Keratinocyte (primary cell): ENCODE measurements around the gene PDK1. TPM values are rescaled to one million over a fixed set of nuclear protein-coding genes. Genes with fewer than 3 reads are reported as not detected.

Experiments used
- DNase-seq: peaks from one replicate; pipeline ENCODE4 v3.0.0-alpha.2; 2011; ENCODE audit warnings: low read depth, missing footprints, low spot score
- FAIRE-seq: peaks from 2 replicates; lab custom pipeline; 2011; peaks lifted over from hg19 to GRCh38; lab: Jason Lieb, UNC
- H2AFZ ChIP-seq: 2 replicates; pipeline ENCODE4 v1.6.0; 2012; ENCODE audit warnings: low read length, control low read depth, inconsistent platforms; ENCODE audit not compliant: control insufficient read depth
- H3K27ac ChIP-seq: 2 replicates; pipeline ENCODE4 v1.5.1; 2011; ENCODE audit warnings: low read length; ENCODE audit not compliant: control insufficient read depth, insufficient read depth
- H3K27me3 ChIP-seq: 3 replicates; pipeline ENCODE4 v1.6.0; 2011; ENCODE audit warnings: low read length; ENCODE audit not compliant: control insufficient read depth, insufficient read depth; ENCODE audit errors: extremely low read depth
- H3K36me3 ChIP-seq, 2 experiments: 2 replicates in 1 of 2; 3 replicates in 1 of 2; pipeline ENCODE4 v1.5.1; 2011; ENCODE audit warnings: low read length in 2 of 2, mild to moderate bottlenecking in 1 of 2; ENCODE audit not compliant: control insufficient read depth in 2 of 2, insufficient read depth in 2 of 2; ENCODE audit errors: extremely low read depth in 1 of 2
- H3K4me1 ChIP-seq: 3 replicates; pipeline ENCODE4 v1.5.1; 2011; ENCODE audit warnings: low read length; ENCODE audit not compliant: control insufficient read depth, insufficient read depth; ENCODE audit errors: extremely low read depth
- H3K4me2 ChIP-seq: 3 replicates; pipeline ENCODE4 v1.6.0; 2011; ENCODE audit warnings: low read depth, low read length; ENCODE audit not compliant: control insufficient read depth, insufficient read depth; ENCODE audit errors: extremely low read depth
- H3K4me3 ChIP-seq, 3 experiments: fragments of 200-600 bp in 1 of 3; sonication (generic) in 1 of 3; 2 replicates in 2 of 3; 3 replicates in 1 of 3; pipeline ENCODE4 v1.5.1; 2011 to 2016; ENCODE audit warnings: low read length in 3 of 3, mild to moderate bottlenecking in 3 of 3, control low read depth in 2 of 3, inconsistent platforms in 1 of 3, low read depth in 1 of 3, mixed read lengths in 1 of 3, mixed run types in 1 of 3, moderate library complexity in 1 of 3; ENCODE audit not compliant: control insufficient read depth in 2 of 3, insufficient read depth in 2 of 3; ENCODE audit errors: extremely low read depth in 1 of 3
- H3K79me2 ChIP-seq: 2 replicates; pipeline ENCODE4 v1.6.0; 2012; ENCODE audit warnings: low read length; ENCODE audit not compliant: control insufficient read depth, insufficient read depth
- H3K9ac ChIP-seq: 3 replicates; pipeline ENCODE4 v1.6.0; 2011; ENCODE audit warnings: low read length; ENCODE audit not compliant: control insufficient read depth, insufficient read depth; ENCODE audit errors: extremely low read depth
- H3K9me1 ChIP-seq: 3 replicates; pipeline ENCODE4 v1.6.0; 2011; ENCODE audit warnings: low read length; ENCODE audit not compliant: control insufficient read depth, insufficient read depth; ENCODE audit errors: extremely low read depth
- H3K9me3 ChIP-seq: 2 replicates; pipeline ENCODE4 v1.5.1; 2012; ENCODE audit warnings: low read depth, low read length; ENCODE audit not compliant: control insufficient read depth
- H4K20me1 ChIP-seq: 3 replicates; pipeline ENCODE4 v1.6.0; 2011; ENCODE audit warnings: low read length; ENCODE audit not compliant: control insufficient read depth, insufficient read depth; ENCODE audit errors: extremely low read depth
- CTCF ChIP-seq, 3 experiments: IDR thresholded peaks in 1 of 3; conservative IDR thresholded peaks in 1 of 3; optimal IDR thresholded peaks in 1 of 3; 2 replicates in 2 of 3; 3 replicates in 1 of 3; pipeline versions ENCODE3 to v1.5.1; 2011; ENCODE audit warnings: low read length in 3 of 3, mild to moderate bottlenecking in 3 of 3, moderate library complexity in 2 of 3, control low read depth in 1 of 3, inconsistent platforms in 1 of 3; ENCODE audit not compliant: insufficient read depth in 2 of 3; ENCODE audit errors: extremely low read depth in 1 of 3
- EZH2 ChIP-seq: IDR thresholded peaks from one replicate; pipeline ENCODE4 v1.6.1; 2012; ENCODE audit warnings: inconsistent platforms, mild to moderate bottlenecking, low read length, moderate library complexity
- dilution Hi-C: fragments of 300-500 bp; cut with MboI; formaldehyde crosslinking; loops from one replicate; pipeline ENCODE4 v1.7.0; 2020; ENCODE audit warnings: low sequenced_read_pairs; ENCODE audit not compliant: extremely low pct_ligation_motif_present
- polyA plus RNA-seq, 5 experiments: library from polyadenylated mRNA; depleted of rRNA in 3 of 5; stranded (reverse) in 3 of 5; stranded (forward) in 1 of 5; unstranded in 1 of 5; fragments of >200 nt; gene quantifications; 1 replicate in 1 of 5; 2 replicates in 3 of 5; 3 replicates in 1 of 5; pipeline versions ENCODE4 v1.2.1 to v1.2.3, GENCODE V29; 2011 to 2012; ENCODE audit warnings: missing spikeins in 2 of 5, low read depth in 1 of 5, low replicate concordance in 1 of 5

The PDK1 gene
- polyA plus RNA-seq, 1 donor (not counting 4 experiments of a cell fraction or from before 2014, with no cell fraction given), result 29.2 TPM

GRCh38 chr2:172630181-172630580 lies 74.3 kb downstream of the PDK1 start:
- H3K9me1 ChIP-seq, result no peaks in the 10 kb centered on the region
- dilution Hi-C loops, result no loop called here
- no peak for TF ChIP-seq EZH2
- TF ChIP-seq CTCF (optimal IDR thresholded peaks at IDR 0.05 in 1 of 3, IDR thresholded peaks at IDR 0.05 in 1 of 3, conservative IDR thresholded peaks at IDR 0.05 in 1 of 3; ENCODE audit: extremely low read depth in 1 of 3, insufficient read depth in 2 of 3, low read length in 3 of 3), result no peak
- H3K4me3 ChIP-seq, result no peak overlapping the region
- no peaks in the 10 kb centered on the region for H3K36me3 ChIP-seq
- DNase-seq (no peak), FAIRE-seq (no peak)
- H3K9me3 ChIP-seq, result no peaks in the 10 kb centered on the region
- H4K20me1 ChIP-seq, result no peaks in the 10 kb centered on the region
- H3K4me2 ChIP-seq, result no peak overlapping the region
- H3K9ac ChIP-seq, result no peak overlapping the region
- H3K79me2 ChIP-seq, result no peaks in the 10 kb centered on the region
- no peaks in the 10 kb centered on the region for H3K27me3 ChIP-seq
- no peak overlapping the region for H3K27ac ChIP-seq
- H2AFZ ChIP-seq, result no peak overlapping the region
- H3K4me1 ChIP-seq, result no peaks in the 10 kb centered on the region

GRCh38 chr2:172634477-172634876 lies 78.6 kb downstream of the PDK1 start:
- H4K20me1 ChIP-seq, result no peaks in the 10 kb centered on the region
- H3K9me1 ChIP-seq, result no peaks in the 10 kb centered on the region
- no peak overlapping the region for H3K4me2 ChIP-seq
- H3K27me3 ChIP-seq, result no peaks in the 10 kb centered on the region
- FAIRE-seq (no peak), DNase-seq (no peak)
- H3K79me2 ChIP-seq, result no peaks in the 10 kb centered on the region
- no peak overlapping the region for H3K4me3 ChIP-seq
- no peaks in the 10 kb centered on the region for H3K4me1 ChIP-seq
- no peak overlapping the region for H3K9ac ChIP-seq
- no peak overlapping the region for H3K27ac ChIP-seq
- no peak for TF ChIP-seq CTCF (optimal IDR thresholded peaks at IDR 0.05 in 1 of 3, IDR thresholded peaks at IDR 0.05 in 1 of 3, conservative IDR thresholded peaks at IDR 0.05 in 1 of 3; ENCODE audit: extremely low read depth in 1 of 3, insufficient read depth in 2 of 3, low read length in 3 of 3)
- TF ChIP-seq EZH2, result no peak
- no peaks in the 10 kb centered on the region for H3K36me3 ChIP-seq
- no peak overlapping the region for H2AFZ ChIP-seq
- H3K9me3 ChIP-seq, result no peaks in the 10 kb centered on the region
- dilution Hi-C loops, result no loop called here
